Measurements from ENCODE around the gene PLEKHJ1.

PLEKHJ1 gene

GRCh38 chr19:2234996-2235380 is 1.1 kb downstream of the PLEKHJ1 start:
- DNase-seq: no peak

- no peak for DNase-seq
These were observed 2.4 kb downstream of the PLEKHJ1 start for GRCh38 chr19:2233601-2234280.

- no peak for DNase-seq
These were observed 3.6 kb downstream of the PLEKHJ1 start for GRCh38 chr19:2232286-2233151.

- DNase-seq: no peak
These were observed 4.4 kb downstream of the PLEKHJ1 start for GRCh38 chr19:2231621-2232221.

GRCh38 chr19:2230807-2231533 is 5.2 kb downstream of the PLEKHJ1 start:
- no peak for DNase-seq

- DNase-seq: no peak
These were observed 6.0 kb downstream of the PLEKHJ1 start for GRCh38 chr19:2230033-2230531.

- DNase-seq: no peak
These were observed 6.8 kb downstream of the PLEKHJ1 start for GRCh38 chr19:2229103-2230032.

GRCh38 chr19:2228157-2229030 is 7.7 kb downstream of the PLEKHJ1 start:
- DNase-seq: no peak

GRCh38 chr19:2227415-2228156 is 8.5 kb downstream of the PLEKHJ1 start:
- DNase-seq: no peak

GRCh38 chr19:2226840-2227360 is 9.2 kb downstream of the PLEKHJ1 start:
- no peak for DNase-seq

GRCh38 chr19:2226051-2226839 is 9.9 kb downstream of the PLEKHJ1 start:
- DNase-seq: no peak

GRCh38 chr19:2225415-2226050 is 10.6 kb downstream of the PLEKHJ1 start:
- DNase-seq: no peak

GRCh38 chr19:2224754-2225349 is 11.3 kb downstream of the PLEKHJ1 start:
- DNase-seq: no peak

- DNase-seq: no peak
These were observed 12.2 kb downstream of the PLEKHJ1 start for GRCh38 chr19:2223959-2224358.

- DNase-seq: no peak
These were observed 12.7 kb downstream of the PLEKHJ1 start for GRCh38 chr19:2223391-2223790.

GRCh38 chr19:2221918-2222317 is 14.2 kb downstream of the PLEKHJ1 start:
- DNase-seq: no peak

GRCh38 chr19:2221250-2221831 is 14.8 kb downstream of the PLEKHJ1 start:
- DNase-seq: no peak

GRCh38 chr19:2219726-2220125 is 16.4 kb downstream of the PLEKHJ1 start:
- DNase-seq: no peak
